Forelimb muscle (tissue), 1 donor: Measurements from ENCODE around the gene ZNF853. TPM values are rescaled to one million over a fixed set of nuclear protein-coding genes. Genes with fewer than 3 reads are reported as not detected.
"Not testable (repeated sequence)": the region's sequence is repeated elsewhere in the genome, so short reads cannot be mapped to it uniquely, and the experiment has no call there.

Experiments
- DNase-seq: peaks from one replicate; pipeline ENCODE4 v3.0.0-alpha.2; 2013; ENCODE audit warnings: low read depth
- polyA plus RNA-seq: library from polyadenylated mRNA; unstranded; fragments of 120-200 nt; gene quantifications from one replicate; pipeline ENCODE4 v1.2.1, GENCODE V29; 2013; ENCODE audit not compliant: insufficient read length

Gene ZNF853
- polyA plus RNA-seq, result 16.6 TPM

DNA sequence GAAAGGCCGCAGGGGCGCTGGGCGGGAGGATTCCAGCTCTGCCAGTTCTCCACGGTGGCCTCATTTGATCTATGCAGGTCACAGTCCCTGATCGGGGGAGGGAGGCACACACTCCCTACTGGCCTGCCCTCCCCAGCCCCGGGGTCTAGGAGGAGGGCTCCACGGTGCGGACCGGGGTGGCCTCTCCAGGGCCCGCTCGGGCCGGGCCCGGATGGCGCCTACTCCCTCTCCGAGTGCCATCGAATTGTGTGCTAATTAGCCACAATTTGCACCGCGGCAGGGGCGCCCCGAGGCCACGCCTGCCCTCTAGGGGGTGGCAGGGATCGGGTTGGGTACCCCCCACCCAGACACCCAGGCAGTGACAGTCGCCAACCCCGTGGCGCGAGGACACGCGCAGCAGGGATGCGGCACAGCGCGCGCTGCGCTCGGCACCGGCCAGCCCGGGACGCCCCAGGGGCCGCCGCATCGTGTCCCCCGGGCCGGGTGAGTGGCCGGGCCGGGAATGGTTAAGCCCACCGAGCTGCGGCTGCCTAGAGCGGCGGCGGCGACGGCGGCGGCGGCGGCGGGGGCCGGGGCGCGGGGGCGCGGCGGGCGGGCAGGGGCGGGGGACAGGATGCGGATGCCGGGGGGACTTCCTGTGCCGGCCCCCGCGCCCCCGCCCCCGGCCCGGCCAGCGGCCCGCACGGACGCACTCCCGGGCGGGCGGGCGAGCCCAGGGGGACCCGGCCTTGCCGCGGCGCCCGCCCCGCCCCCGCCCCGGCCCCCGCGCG lies at the start of gene ZNF853:
Gene ZNF853 (plus strand): TSS at position 658 of the 770 bp plus-strand sequence. CDS start 565 bp downstream, outside the sequence.
- no peak for DNase-seq

DNA sequence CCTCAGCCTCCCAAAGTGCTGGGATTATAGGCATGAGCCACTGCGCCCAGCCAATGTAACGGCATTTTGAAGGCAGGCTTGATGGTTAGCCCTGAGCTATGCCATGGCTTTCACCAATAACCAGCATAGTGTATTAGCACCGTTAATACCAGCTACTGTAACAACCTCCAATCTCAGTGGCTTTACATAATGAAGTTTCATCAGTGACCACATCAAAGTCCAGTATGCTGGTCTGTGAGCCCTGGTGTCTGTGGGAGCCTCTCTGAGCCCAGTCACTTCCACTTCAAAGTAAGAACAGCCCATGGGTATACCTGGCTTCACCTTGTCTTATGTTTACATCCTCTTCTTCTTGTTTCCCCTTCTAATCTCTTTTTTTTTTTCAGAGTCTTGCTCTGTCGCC lies 49.8 kb upstream of the ZNF853 start:
- DNase-seq, result no peak

DNA sequence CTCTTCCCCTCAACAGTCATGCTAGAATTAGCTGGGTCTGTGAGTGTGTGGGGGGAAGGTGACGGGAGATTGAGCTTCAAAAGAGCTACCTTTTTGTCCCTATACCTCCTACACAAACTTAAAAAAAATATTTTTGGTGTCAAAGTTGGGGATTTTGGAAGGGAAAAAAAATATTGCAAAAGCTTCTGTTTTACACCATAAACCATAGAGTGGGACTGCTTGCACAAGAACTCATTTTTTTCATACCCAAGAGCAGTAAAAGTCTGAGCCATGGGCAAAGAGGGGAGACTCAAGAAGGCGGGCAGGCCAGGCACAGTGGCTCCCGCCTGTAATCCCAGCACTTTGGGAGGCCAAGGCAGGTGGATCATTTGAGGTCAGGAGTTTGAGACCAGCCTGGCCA lies 47.5 kb upstream of the ZNF853 start:
- no peak for DNase-seq

DNA sequence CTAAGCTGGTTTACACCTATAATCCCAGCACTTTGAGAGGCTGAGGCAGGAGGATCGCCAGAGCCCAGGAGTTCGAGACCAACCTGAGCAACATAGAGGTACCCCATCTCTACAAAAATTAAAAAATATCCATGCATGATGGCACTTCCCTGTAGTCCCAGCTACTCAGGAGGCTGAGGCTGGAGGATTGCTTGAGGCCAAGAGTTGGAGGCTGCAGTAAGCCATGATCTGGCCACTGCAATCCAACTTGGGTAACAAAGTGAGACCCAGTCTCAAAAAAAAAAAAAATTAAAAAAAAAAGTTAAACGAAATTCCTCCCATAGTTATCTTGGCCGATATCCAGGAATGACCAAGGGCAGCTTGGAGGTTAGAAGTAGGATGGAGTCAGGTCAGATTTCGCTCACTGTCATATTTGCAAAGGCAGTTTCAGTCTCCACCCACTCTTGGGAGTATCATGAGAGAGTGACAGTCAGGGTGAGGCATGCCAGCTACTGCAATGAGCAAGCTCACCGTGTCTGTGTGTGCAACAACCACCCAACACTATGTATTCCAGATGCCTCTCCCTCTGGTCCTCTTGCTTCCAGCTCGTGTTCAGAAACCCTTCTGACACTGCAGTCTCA lies 44.1 kb upstream of the ZNF853 start:
- DNase-seq, result no peak

DNA sequence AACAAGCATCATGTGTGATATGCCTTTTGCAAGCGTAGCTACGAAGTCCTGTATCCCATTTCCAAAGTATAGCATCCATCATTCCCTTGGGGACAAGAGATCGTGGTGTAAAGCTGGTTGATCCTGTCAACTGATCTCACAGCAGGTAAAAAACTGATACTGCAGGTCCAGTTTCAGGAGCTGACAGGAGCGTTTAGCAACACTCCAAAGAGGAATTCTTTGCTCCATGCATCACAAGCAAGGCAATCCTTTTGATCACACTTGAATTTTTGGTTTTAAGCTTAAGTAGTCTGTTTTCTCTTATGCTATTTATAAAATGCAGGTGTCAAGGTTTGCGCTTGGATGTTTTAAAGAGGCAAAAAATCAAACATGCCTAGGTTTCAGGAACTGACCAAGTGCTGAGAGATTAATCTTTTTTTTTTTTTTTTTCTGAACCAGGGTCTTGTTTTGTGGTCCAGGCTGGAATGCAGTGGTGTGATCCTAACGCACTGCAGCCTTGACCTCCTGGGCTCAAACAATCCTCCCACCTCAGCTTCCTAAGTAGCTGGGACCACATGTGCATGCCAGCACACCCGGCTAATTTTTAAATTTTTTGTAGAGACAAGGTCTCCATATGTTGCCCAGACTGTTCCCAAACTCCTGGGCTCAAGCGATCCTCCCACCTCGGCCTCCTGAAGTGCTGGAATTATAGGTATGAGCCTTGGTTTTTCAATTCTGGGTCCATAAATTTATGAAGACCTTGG lies 40.0 kb upstream of the ZNF853 start:
- DNase-seq, result no peak

DNA sequence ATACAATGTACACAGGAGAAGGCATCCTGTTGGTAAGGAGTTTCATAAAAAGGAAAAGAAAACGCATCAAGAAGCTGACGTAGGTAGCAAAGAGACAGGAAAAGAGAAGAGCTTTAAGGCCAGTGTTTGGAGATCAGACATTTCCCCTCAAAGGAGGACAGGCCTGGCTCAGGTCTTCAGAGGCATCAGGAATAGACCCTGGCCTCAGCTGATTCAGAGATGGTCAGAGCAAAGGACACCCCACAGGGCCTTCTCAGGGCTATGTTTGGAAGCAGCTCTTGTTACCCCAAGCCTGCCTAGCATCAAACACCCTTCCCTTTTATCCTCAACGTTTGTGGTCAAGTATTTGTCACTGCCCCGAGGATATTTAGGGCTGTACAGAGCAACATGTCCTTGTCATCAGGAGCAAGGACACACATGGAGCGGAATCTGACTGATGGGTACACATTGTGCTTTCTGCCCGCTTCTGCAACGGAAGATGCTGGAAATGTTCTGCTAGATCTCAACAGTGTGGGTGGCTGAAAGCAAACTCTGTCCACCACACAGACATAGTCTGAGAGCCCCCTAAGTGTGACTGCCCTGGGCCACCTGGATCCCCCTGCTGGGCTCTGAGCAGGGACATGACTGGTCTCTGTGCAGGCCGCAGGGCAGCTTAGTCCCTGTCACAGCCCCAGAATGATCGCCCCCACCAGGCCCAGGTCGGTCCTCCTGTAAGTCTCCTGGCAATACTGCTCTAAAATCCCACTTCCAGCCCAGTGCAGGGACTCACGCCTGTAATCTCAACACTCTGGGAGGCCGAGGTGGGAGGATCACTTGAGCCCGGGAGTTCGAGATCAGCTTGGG lies 39.2 kb upstream of the ZNF853 start:
- DNase-seq, result no peak

DNA sequence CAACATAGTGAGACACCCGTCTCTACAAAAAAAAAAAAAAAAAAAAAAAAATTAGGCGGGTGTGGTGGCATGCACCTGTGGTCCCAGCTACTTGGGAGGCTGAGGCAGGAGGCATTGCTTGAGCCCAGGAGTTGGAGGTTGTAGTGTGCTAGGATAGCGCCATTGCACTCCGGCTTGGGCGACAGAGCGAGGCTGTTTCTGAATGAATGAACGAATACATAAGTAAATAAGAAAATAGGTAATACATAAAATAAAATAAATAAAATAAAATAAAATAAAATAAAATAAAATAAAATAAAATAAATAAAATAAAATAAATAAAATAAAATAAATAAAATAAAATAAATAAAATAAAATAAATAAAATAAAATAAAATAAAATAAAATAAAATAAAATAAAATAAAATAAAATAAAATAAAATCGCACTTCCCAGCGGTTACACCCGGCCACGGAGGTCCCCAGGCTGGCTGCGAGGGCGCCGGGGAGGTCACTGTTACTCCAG lies 38.5 kb upstream of the ZNF853 start:
- not testable (repeated sequence) for DNase-seq

DNA sequence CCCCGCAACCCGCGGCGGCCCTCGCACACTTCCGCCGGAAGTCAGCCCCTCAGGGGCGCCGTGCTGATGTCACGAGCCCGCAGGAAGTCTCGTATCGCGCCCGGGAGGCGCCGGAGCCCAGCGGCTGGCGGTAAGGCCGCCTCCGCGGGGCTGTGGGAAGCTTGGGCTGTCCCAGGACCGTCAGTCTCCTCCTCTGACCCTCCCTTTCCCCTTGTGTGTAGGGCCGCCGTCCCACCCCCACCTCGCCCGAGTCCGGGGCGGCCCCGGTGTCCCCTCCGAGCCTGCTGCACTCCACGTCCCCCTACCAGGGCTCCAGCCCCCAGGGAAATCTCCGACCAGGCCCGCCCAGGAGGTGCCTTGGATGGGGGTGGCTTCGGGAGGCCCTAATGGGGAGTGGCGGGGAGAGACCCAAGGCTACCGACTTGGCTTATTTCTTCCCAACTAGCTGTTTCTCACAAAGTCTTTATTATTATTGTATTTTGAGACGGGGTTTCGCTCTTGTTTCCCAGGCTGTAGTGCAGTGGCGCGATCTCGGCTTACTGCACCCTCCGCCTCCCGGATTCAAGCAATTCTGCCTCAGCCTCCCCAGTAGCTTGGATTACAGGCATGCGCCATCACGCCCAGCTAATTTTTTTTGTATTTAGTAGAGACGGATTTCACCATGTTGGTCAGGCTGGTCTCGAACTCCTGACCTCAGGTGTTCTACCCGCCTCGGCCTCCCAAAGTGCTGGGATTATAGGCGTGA lies 37.9 kb upstream of the ZNF853 start, which contains the start of gene ZDHHC4:
Gene ZDHHC4 (plus strand): TSS at position 86 of the 745 bp plus-strand sequence. CDS start 3,108 bp downstream, outside the sequence.
- DNase-seq, result peak; percentile 77

DNA sequence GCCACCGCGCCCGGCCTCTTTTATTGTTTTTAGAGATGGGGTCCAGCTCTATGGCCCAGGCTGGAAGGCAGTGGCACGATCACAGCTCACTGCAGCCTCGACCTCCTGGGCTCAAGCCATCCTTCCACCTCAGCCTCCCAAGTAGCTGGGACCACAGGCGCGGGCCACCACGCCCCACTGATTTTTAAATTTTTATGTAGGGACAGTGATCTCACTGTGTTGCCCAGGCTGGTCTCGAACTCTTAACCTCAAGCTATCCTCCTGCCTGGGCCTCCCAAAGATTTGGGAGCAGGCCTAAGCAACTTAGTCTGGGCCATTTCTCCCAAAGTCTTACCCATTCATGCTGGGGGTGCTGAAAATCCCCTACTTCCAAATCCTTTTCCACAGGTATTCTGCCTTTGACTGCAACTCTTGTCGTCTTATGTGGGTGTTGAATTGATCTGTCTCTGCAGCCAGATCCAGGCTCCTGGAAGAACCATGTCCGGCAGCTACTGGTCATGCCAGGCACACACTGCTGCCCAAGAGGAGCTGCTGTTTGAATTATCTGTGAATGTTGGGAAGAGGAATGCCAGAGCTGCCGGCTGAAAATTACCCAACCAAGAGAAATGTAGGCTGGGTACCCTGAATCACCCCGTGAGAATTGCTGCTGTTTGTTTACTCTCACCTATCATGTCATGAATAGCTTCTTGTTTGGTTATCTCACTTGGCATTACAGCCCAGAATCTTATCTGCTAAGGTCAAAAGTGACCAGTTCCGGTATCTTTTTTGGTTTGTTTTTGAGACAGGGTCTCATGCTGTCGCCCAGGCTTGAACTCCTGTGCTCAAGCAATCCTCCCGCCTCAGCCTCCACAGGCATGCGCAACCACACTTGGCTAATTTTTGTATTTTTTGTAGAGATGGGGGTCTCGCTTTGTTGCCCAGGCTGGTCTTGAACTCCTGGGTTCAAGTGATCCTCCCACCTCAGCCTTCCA lies 37.0 kb upstream of the ZNF853 start:
- DNase-seq, result no peak

DNA sequence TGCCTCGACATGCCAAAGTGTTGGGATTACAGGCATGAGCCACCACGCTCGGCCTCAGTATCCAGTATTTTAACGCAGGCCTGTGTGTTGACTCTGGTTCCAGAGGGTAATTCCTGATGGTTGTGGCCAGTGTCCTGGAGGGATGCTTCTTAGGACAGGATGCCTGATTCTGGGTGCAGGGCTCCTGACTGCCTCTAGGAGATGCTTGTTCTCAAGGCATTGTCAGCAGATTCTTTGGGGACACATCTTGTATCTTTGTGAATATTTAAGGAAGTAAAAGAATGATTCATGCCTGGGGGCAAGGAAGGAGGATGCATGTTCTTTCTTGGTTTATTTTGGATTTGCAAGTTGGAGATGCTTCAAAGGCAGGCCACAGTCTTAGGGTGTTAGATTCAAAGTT lies 36.0 kb upstream of the ZNF853 start:
- DNase-seq, result no peak

DNA sequence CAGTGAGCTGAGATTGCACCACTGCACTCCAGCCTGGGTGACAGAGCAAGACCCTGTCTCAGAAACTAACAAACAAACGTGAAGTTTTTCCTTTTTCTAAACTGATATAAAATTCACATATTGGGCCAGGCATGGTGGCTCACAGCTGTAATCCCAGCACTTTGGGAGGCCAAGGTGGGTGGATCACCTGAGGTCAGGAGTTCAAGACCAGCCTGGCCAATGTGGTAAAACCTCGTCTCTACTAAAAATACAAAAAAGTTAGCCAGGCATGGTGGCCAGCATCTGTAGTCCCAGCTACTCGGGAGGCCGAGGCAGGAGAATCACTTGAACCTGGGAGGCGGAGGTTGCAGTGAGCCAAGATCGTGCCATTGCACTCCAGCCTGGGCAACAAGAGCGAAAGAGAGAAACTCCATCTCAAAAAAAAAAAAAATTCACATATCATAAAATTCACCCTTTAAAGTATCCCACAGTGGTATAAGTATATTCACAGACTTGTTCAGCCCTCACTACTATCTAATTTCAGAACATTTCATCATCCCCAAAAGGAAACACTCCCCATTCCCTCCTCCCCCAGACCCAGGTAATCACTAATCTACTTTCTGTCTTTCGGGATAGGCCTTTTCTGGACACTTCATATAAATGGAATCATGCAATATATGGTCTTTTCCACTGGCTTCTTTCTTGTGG lies 29.5 kb upstream of the ZNF853 start:
- DNase-seq, result not testable (repeated sequence)

DNA sequence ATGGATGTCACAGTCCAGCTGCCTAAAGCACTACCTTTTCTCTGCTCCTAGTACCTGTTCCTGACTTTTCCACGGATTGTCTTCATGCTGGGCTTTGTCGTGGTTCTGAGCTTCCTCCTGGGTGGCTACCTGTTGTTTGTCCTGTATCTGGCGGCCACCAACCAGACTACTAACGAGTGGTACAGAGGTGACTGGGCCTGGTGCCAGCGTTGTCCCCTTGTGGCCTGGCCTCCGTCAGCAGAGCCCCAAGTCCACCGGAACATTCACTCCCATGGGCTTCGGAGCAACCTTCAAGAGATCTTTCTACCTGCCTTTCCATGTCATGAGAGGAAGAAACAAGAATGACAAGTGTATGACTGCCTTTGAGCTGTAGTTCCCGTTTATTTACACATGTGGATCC lies 26.8 kb upstream of the ZNF853 start:
- DNase-seq, result no peak

DNA sequence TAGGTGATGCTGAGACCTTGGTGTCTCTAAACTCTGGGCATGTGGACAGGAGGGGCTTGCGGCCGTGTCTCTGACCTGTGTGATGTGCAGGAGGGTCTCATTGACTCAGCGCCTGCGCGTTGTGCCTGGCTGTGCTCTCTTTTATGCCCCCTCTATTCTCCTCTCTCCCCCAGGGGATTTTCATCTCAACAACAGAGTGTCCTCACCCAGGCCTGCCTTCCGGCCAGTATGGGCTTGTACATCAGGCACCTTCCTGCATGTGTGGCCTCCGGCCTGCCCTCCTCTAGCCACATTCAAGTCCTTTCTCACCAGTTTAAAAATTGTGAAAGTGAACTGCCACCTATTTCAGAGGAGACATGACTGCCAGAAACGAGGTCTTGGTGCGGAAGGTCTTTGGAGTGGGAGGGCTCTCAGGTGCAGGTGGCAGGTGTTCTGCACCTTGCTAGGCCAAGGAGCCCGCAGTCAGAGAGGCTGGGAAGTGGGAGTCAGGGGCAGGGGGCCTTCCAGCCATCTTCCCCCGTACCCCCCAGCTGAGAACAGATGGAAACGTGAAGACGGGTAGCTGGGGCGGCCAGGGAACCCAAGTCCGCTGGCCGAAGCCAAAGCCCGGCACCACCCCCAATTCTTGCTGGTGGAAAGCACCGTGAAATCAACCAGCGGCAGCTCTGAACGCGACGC lies 26.1 kb upstream of the ZNF853 start:
- DNase-seq, result no peak

DNA sequence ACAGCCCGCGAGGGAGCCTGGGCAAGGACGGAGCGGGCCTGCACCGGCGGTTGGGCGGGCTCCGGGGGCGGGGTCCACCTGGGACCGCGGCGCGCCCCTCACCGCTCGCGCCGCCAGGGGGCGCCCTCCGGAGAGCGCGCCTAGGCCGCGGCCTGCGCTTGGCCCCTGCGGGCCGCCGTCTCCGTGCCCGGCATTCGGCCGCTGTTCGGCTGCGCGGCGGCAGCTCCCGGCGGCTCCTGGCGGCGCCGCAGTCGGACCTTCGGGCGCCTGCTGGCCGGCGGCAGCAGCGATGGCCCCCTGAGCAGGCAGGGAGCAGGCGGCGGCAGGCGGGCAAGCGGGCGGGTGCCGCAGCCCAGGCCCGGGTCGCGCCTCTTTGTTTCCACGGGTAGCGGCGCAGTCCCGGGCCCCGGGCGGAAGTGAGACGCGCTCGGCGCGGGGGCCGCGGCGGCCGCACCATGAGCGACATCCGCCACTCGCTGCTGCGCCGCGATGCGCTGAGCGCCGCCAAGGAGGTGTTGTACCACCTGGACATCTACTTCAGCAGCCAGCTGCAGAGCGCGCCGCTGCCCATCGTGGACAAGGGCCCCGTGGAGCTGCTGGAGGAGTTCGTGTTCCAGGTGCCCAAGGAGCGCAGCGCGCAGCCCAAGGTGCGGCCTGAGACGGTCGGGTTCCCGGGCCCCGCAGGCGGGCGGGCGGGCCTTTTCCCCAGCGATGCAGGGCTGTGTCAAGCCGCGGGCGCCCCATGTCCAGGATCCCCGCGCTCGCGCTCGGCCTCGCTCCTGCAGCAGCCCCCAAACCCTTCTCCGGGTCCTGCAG lies 25.4 kb upstream of the ZNF853 start, which contains the start of gene INTS15:
Gene INTS15 (plus strand): TSS at position 193 of the 816 bp plus-strand sequence. CDS start 263 bp downstream, at position 456.
- DNase-seq, result peak; percentile 77

DNA sequence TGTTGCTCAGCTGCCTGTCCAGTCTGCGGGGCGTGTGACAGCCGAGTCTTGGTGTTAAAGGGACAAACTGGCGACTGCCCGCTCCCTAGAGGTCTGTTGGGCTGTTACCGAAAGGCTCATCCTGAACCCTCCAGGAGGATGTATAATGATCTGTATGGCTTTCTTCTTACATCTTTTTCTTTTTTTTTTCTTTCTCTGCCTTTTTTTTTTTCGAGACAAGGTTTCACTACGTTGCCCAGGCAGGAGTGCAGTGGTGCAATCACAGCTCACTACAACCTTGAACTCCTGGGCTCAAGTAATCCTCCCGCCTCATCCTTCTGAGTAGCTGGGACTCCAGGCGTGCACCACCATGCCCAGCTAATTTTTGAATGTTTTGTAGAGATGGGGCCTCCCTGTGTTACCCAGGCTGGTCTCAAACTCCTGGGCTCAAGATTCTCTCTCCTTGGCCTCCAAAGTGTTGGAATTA lies 24.7 kb upstream of the ZNF853 start:
- no peak for DNase-seq

DNA sequence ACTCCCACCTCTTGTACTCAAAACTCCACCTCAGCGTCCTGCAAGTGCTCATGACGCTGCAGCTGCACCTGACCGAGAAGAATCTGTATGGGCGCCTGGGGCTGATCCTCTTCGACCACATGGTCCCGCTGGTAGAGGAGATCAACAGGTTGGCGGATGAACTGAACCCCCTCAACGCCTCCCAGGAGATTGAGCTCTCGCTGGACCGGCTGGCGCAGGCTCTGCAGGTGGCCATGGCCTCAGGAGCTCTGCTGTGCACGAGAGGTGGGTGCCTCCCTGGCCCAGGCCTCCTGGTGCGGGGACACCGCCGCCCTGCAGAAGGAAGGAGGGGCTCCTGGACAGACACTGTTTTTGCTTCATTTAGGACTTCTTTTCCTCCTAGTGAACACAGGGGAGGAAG lies 15.3 kb upstream of the ZNF853 start:
- no peak for DNase-seq

DNA sequence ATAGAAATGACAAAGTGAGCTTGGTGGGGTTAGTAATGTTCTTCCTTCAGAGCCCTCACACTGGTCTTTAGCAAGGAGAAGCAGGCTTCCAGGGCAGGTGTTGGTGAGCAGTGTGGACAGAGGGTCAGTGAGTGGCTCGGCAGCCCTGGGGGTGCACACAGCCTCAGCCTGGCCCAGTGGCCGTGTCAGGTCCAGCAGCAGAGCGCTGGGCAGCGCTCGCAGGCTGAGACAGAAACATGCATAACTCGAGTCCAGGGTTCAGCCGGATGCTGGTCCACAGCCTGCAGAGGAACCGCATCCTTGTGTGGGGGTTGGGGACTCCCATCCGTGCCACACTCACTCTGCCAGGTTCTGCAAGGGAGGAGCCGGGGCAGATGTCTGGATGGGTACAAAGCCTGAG lies 11.0 kb upstream of the ZNF853 start:
- no peak for DNase-seq
